ENCODE measurements around the gene CD2. TPM values are rescaled to one million over a fixed set of nuclear protein-coding genes. Genes with fewer than 3 reads are reported as not detected.

CD2 gene
- total RNA-seq, 4 donors from 2014 or later: 0.16 TPM; not detected in 3

DNA sequence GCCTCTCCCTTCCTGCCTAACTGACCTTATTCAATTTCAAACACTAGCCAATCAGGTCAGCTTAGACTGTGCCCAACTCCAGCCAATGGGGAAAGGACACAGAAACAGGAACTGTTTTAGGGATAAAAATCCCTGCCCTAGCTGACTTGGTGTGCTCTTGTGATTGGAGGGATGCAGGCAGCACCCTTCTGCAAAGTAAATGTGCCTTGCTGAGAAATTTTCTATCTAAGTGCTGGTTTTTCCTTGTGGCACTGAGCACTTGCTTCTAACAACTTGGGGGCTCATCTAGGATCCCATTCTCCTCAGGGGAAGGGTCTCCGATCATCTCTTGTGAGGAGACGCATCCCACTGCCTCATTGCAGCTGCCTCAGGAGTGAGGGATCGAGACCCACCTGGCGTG, 10.7 kb upstream of the CD2 start:
- intact Hi-C loops (cut with DNase I; ENCODE audit: low total_unique reads): no loop called here
- no peak for DNase-seq

DNA sequence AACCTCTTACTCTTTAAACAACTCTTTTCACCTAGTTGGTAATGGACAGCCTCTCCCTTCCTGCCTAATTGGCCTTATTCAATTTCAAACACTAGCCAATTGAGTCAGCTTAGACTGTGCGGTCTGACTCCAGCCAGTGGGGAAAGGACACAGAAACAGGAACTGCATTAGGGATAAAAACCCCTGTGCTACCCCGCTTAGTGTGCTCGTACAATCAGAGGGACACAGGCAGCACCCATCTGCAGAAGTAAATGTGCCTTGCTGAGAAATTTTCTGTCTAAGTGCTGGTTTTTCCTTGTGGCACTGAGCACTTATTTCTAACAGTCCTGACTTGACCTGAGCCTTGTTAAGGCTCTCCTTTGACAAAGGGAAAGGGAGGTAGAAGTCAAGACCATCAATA, 6.0 kb upstream of the CD2 start:
- no peak for DNase-seq
- in situ Hi-C loops (cut with MboI; ENCODE audit: low sequenced_read_pairs in 4 of 4): loop anchor here in 1 of 4 donors (10.0 kb wide), 1 partner anchor 297 kb away; no protein-coding TSS in a partner anchor
- H3K36me3 ChIP-seq: no peaks in the 10 kb centered on the region
- intact Hi-C loops (cut with DNase I; ENCODE audit: low total_unique reads): no loop called here
- H3K4me3 ChIP-seq: no peak overlapping the region
- H3K4me1 ChIP-seq: no peaks in the 10 kb centered on the region
- TF ChIP-seq, protein P1, sequence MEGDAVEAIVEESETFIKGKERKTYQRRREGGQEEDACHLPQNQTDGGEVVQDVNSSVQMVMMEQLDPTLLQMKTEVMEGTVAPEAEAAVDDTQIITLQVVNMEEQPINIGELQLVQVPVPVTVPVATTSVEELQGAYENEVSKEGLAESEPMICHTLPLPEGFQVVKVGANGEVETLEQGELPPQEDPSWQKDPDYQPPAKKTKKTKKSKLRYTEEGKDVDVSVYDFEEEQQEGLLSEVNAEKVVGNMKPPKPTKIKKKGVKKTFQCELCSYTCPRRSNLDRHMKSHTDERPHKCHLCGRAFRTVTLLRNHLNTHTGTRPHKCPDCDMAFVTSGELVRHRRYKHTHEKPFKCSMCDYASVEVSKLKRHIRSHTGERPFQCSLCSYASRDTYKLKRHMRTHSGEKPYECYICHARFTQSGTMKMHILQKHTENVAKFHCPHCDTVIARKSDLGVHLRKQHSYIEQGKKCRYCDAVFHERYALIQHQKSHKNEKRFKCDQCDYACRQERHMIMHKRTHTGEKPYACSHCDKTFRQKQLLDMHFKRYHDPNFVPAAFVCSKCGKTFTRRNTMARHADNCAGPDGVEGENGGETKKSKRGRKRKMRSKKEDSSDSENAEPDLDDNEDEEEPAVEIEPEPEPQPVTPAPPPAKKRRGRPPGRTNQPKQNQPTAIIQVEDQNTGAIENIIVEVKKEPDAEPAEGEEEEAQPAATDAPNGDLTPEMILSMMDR (IDR thresholded peaks at IDR 0.05 in 4 of 5, conservative IDR thresholded peaks at IDR 0.05 in 1 of 5): no peak
- TF ChIP-seq POLR2A (IDR thresholded peaks at IDR 0.05): no peak
- H3K27ac ChIP-seq: no peak overlapping the region
- no peaks in the 10 kb centered on the region for H3K27me3 ChIP-seq
- ATAC-seq: no peak
- peaks cover 0 to 21% (median 3%) of the 10 kb centered on the region in 3 donors for H3K9me3 ChIP-seq

More for the DNA sequence above, 10.7 kb upstream of the CD2 start:
- TF ChIP-seq, protein P1 (IDR thresholded peaks at IDR 0.05 in 4 of 5, conservative IDR thresholded peaks at IDR 0.05 in 1 of 5): no peak
- no peak for TF ChIP-seq POLR2A (IDR thresholded peaks at IDR 0.05)
- Histone ChIP-seq H3K27ac (no peak overlapping the region), H3K4me3 (no peak overlapping the region), H3K9me3 (peaks cover 0 to 21% (median 4%) of the 10 kb centered on the region in 3 donors), H3K4me1 (no peaks in the 10 kb centered on the region), H3K36me3 (no peaks in the 10 kb centered on the region), H3K27me3 (no peaks in the 10 kb centered on the region)
- ATAC-seq: no peak
- in situ Hi-C loops (cut with MboI; ENCODE audit: low sequenced_read_pairs in 4 of 4): loop anchor here in 1 of 4 donors (10.0 kb wide), 1 partner anchor 301 kb away; no protein-coding TSS in a partner anchor

DNA sequence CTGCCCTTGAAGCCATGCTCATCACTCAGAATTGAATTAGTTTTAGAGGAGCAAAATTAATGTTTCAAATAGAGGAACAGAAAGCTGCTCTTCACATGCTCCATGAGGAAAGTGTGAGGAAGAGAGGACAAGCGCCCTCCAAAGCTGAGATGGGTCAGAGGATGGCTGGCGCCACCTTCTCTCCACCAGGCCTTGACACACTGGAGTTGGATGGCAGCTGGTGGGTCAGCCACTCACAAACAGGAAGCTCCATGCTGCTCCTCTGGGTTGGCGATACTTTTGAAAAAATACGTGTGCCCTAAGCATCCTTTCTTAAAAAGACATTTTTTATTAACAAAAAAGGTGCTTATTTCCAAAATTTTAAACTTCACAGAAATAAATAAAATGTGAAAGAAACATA, 3.1 kb upstream of the CD2 start:
- intact Hi-C loops (cut with DNase I; ENCODE audit: low total_unique reads): no loop called here
- H3K36me3 ChIP-seq: no peaks in the 10 kb centered on the region
- no peak for ATAC-seq
- H3K4me1 ChIP-seq: no peaks in the 10 kb centered on the region
- TF ChIP-seq, protein P1 (IDR thresholded peaks at IDR 0.05 in 4 of 5, conservative IDR thresholded peaks at IDR 0.05 in 1 of 5): no peak
- TF ChIP-seq POLR2A (IDR thresholded peaks at IDR 0.05): no peak
- DNase-seq: no peak
- in situ Hi-C loops (cut with MboI; ENCODE audit: low sequenced_read_pairs in 4 of 4): no loop called here
- no peak overlapping the region for H3K4me3 ChIP-seq
- no peak overlapping the region for H3K27ac ChIP-seq
- no peaks in the 10 kb centered on the region for H3K9me3 ChIP-seq
- no peaks in the 10 kb centered on the region for H3K27me3 ChIP-seq

DNA sequence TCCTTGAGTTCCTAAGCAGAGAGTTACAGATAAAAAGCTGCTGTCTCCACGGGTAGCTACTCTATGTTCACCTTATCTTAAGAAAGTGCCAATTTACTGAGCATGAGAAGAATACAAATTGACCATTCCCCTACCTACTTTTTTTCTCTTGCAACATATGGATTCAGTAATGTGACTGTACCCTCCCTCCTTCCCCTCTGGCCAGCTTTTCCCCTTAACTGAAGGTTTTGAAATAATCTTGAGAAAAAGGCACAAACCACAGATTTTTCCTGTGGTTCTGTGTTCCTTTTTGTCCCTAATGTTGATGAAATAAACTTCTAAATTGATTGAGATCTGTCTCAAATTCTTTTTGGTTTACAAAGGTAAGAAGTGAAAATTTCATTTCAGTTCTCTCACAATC, 2.6 kb upstream of the CD2 start:
- ATAC-seq (no peak), DNase-seq (no peak)
- Histone ChIP-seq H3K4me1 (no peaks in the 10 kb centered on the region), H3K27me3 (no peaks in the 10 kb centered on the region), H3K9me3 (no peaks in the 10 kb centered on the region), H3K27ac (no peak overlapping the region), H3K4me3 (no peak overlapping the region), H3K36me3 (no peaks in the 10 kb centered on the region)
- in situ Hi-C loops (cut with MboI; ENCODE audit: low sequenced_read_pairs in 4 of 4) (no loop called here), intact Hi-C loops (cut with DNase I; ENCODE audit: low total_unique reads) (no loop called here)
- no peak for TF ChIP-seq POLR2A (IDR thresholded peaks at IDR 0.05)
- TF ChIP-seq, protein P1 (IDR thresholded peaks at IDR 0.05 in 4 of 5, conservative IDR thresholded peaks at IDR 0.05 in 1 of 5): no peak

DNA sequence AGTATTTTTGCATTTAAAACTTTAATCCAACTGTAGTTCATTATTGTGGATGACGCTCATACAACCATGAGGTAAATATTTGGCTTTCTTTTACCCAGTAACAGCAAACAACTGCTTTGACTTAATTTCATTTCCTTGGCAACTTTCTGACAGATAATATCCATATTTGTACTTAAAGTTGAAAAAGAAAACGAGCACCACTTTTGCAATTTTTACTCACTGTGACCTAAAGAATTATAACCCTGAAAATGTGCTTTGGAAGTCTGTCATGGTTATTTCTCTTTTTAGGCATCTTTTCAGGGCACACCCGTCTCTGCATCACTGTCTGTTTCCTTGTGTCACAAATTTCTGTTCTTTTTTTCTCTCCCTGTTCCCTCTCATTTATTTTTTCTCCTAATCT, 918 bp upstream of the CD2 start:
- Histone ChIP-seq H3K4me3 (no peak overlapping the region), H3K36me3 (no peaks in the 10 kb centered on the region), H3K27me3 (no peaks in the 10 kb centered on the region), H3K27ac (no peak overlapping the region), H3K4me1 (no peaks in the 10 kb centered on the region), H3K9me3 (no peaks in the 10 kb centered on the region)
- no peak for TF ChIP-seq POLR2A (IDR thresholded peaks at IDR 0.05)
- TF ChIP-seq, protein P1 (IDR thresholded peaks at IDR 0.05 in 4 of 5, conservative IDR thresholded peaks at IDR 0.05 in 1 of 5): no peak
- DNase-seq: no peak
- ATAC-seq: no peak
- in situ Hi-C loops (cut with MboI; ENCODE audit: low sequenced_read_pairs in 4 of 4): no loop called here
- intact Hi-C loops (cut with DNase I; ENCODE audit: low total_unique reads): no loop called here
